SU-DHL-6 (cell line): ENCODE data around the gene TAB2.

Experiments
- H2AFZ ChIP-seq: fragments of 200-600 bp; sonication (generic); 2 replicates; pipeline ENCODE4 v1.6.1; 2014; ENCODE audit warnings: low read depth, mild to moderate bottlenecking, moderate library complexity, mixed read lengths, antibody characterized with exemption, low read length; ENCODE audit not compliant: severe bottlenecking
- H3F3A ChIP-seq: fragments of 200-600 bp; shearing (Covaris generic); 2 replicates; pipeline ENCODE4 v1.6.0; 2016; ENCODE audit warnings: antibody characterized with exemption, mild to moderate bottlenecking; ENCODE audit not compliant: insufficient read depth
- H3K27ac ChIP-seq: fragments of 200-600 bp; sonication (generic); 2 replicates; pipeline ENCODE4 v1.5.1; 2016; ENCODE audit warnings: low read depth, mild to moderate bottlenecking, low read length, moderate library complexity, mixed read lengths
- H3K27me3 ChIP-seq: fragments of 200-600 bp; sonication (generic), shearing (Covaris generic); 2 replicates; pipeline ENCODE4 v1.6.0; 2014; ENCODE audit warnings: mild to moderate bottlenecking, low read length
- H3K36me3 ChIP-seq: fragments of 200-600 bp; sonication (generic); 2 replicates; pipeline ENCODE4 v1.6.1; 2014; ENCODE audit warnings: mild to moderate bottlenecking, low read length, mixed read lengths
- H3K4me2 ChIP-seq: fragments of 300-600, 200-600 bp; shearing (Covaris generic), sonication (generic); 2 replicates; pipeline ENCODE4 v1.6.0; 2014; ENCODE audit warnings: low read length, low read depth, mild to moderate bottlenecking; ENCODE audit not compliant: poor library complexity, severe bottlenecking
- H3K4me3 ChIP-seq: fragments of 200-600 bp; sonication (generic); 2 replicates; pipeline ENCODE4 v1.5.1; 2014; ENCODE audit warnings: antibody characterized with exemption, low read length, mild to moderate bottlenecking, mixed read lengths; ENCODE audit not compliant: insufficient read depth, poor library complexity, severe bottlenecking
- H3K79me2 ChIP-seq: fragments of 200-600 bp; sonication (generic); 2 replicates; pipeline ENCODE4 v1.6.1; 2014; ENCODE audit warnings: mild to moderate bottlenecking, low read length, moderate library complexity; ENCODE audit not compliant: insufficient read depth
- H3K9ac ChIP-seq: fragments of 200-600 bp; sonication (generic); 2 replicates; pipeline ENCODE4 v1.7.0; 2014; ENCODE audit warnings: mild to moderate bottlenecking, low read length
- H3K9me2 ChIP-seq: fragments of 200-600 bp; sonication (generic); replicated peaks from 2 replicates; pipeline ENCODE4 v1.6.1; 2014; ENCODE audit warnings: low read length; ENCODE audit not compliant: insufficient read depth
- H3K9me3 ChIP-seq: fragments of 200-600 bp; sonication (generic); 2 replicates; pipeline ENCODE4 v1.6.1; 2014; ENCODE audit warnings: low read length, mixed read lengths; ENCODE audit not compliant: insufficient read depth
- H4K20me1 ChIP-seq: fragments of 200-600 bp; sonication (generic); 2 replicates; pipeline ENCODE4 v1.6.1; 2014; ENCODE audit warnings: low read depth, mild to moderate bottlenecking, antibody characterized with exemption, low read length, moderate library complexity, mixed read lengths
- EZH2phosphoT487 ChIP-seq: fragments of 200-600 bp; sonication (generic), shearing (Covaris generic); conservative IDR thresholded peaks from 2 replicates; pipeline ENCODE4 v1.6.1; 2018; ENCODE audit warnings: mild to moderate bottlenecking, antibody characterized with exemption, low read length, moderate library complexity, mixed read lengths
- TF ChIP-seq, protein P1 (sequence below): fragments of 200-600 bp; sonication (generic); IDR thresholded peaks from one replicate; pipeline ENCODE4 v1.5.1; 2017; ENCODE audit warnings: antibody characterized with exemption, mild to moderate bottlenecking, low read length, moderate library complexity; ENCODE audit not compliant: insufficient read depth, poor library complexity, severe bottlenecking

The TAB2 gene

GRCh38 chr6:149270616-149271015 lies 46.9 kb upstream of the TAB2 start:
- no peaks in the 10 kb centered on the region for H3K9me3 ChIP-seq
- no peak overlapping the region for H3K9ac ChIP-seq
- H3K27me3 ChIP-seq = no peaks in the 10 kb centered on the region
- no peak overlapping the region for H3K4me3 ChIP-seq
- H3F3A ChIP-seq = no peaks in the 10 kb centered on the region
- TF ChIP-seq, protein P1, sequence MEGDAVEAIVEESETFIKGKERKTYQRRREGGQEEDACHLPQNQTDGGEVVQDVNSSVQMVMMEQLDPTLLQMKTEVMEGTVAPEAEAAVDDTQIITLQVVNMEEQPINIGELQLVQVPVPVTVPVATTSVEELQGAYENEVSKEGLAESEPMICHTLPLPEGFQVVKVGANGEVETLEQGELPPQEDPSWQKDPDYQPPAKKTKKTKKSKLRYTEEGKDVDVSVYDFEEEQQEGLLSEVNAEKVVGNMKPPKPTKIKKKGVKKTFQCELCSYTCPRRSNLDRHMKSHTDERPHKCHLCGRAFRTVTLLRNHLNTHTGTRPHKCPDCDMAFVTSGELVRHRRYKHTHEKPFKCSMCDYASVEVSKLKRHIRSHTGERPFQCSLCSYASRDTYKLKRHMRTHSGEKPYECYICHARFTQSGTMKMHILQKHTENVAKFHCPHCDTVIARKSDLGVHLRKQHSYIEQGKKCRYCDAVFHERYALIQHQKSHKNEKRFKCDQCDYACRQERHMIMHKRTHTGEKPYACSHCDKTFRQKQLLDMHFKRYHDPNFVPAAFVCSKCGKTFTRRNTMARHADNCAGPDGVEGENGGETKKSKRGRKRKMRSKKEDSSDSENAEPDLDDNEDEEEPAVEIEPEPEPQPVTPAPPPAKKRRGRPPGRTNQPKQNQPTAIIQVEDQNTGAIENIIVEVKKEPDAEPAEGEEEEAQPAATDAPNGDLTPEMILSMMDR = no peak
- no peak for TF ChIP-seq EZH2phosphoT487
- no peaks in the 10 kb centered on the region for H3K79me2 ChIP-seq
- H3K9me2 ChIP-seq = no peaks in the 10 kb centered on the region
- H3K27ac ChIP-seq = no peak overlapping the region
- H4K20me1 ChIP-seq = no peaks in the 10 kb centered on the region
- H2AFZ ChIP-seq = no peak overlapping the region
- no peak overlapping the region for H3K4me2 ChIP-seq
- H3K36me3 ChIP-seq = no peaks in the 10 kb centered on the region

DNA sequence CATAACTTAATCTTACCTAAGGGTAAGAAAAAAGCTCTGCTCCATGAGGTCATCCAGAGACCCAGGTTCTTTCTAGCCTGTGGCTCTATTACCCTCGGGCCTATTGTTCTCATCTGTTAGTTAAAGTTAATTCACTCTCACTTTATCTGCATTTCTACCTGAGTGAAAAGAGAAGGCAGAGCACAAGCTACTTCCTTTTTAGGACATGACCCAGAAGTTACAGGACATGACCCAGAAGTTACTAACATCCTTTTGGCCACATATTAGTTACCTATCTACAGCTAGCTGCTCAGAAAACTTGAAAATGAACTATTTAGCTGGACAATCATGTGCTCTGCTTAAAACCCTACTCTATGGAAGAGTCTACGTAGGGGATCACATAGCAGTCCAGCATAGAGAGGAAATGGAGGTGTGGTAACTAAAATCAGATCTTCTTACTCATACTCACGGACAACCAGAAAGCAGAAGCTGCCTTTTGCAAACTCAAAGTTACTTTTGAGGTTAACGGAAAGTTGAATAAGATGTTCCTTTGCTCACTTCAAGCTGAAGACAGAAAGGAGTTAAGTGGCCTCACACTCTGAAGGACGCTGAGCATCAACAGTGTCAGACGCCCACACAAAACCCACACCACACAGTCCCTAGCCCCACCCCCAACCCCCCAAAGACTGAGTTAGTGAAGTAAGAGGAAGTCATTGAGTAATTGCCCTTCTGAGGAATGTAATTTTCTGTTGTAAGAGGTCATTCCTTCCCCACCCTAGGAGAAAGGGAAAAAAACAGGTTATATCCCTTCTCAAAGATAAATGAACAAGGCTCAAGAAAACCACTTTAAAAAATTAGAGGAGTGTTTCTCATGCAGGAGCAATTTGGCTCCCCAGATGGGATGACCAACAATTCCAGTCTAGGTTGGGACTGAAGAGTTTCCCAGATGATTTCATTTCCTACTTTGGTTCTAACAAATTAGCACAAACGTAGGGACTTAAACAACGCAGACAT lies 45.9 kb upstream of the TAB2 start:
- Histone ChIP-seq H3K4me3 (no peak overlapping the region), H3K36me3 (no peaks in the 10 kb centered on the region), H3K27ac (peak overlapping the region; percentile 60), H3K79me2 (no peaks in the 10 kb centered on the region), H4K20me1 (no peaks in the 10 kb centered on the region), H2AFZ (peak overlapping the region; percentile 64), H3K9me3 (no peaks in the 10 kb centered on the region), H3K9me2 (no peaks in the 10 kb centered on the region), H3K9ac (no peak overlapping the region), H3F3A (no peaks in the 10 kb centered on the region), H3K27me3 (no peaks in the 10 kb centered on the region), H3K4me2 (peak overlapping the region; percentile 30)
- TF ChIP-seq, protein P1 = no peak
- TF ChIP-seq EZH2phosphoT487 = no peak

- no peak overlapping the region for H2AFZ ChIP-seq
- H3K4me3 ChIP-seq = no peak overlapping the region
- no peak overlapping the region for H3K27ac ChIP-seq
- no peaks in the 10 kb centered on the region for H3K79me2 ChIP-seq
- H3K9me3 ChIP-seq = no peaks in the 10 kb centered on the region
- H3K36me3 ChIP-seq = no peaks in the 10 kb centered on the region
- no peak overlapping the region for H3K9ac ChIP-seq
- TF ChIP-seq EZH2phosphoT487 = no peak
- TF ChIP-seq, protein P1 = no peak
- H4K20me1 ChIP-seq = no peaks in the 10 kb centered on the region
- no peak overlapping the region for H3K4me2 ChIP-seq
- H3K9me2 ChIP-seq = no peaks in the 10 kb centered on the region
- H3K27me3 ChIP-seq = no peaks in the 10 kb centered on the region
- H3F3A ChIP-seq = no peaks in the 10 kb centered on the region
These were observed 44.2 kb upstream of the TAB2 start for GRCh38 chr6:149273318-149273717.
